DMS53 (cell line): Measurements from ENCODE around the gene GLYAT.

Experiments
- DNase-seq: peaks from one replicate; lab custom pipeline; 2025; lab: John Stamatoyannopoulos, UW

Gene GLYAT

DNA sequence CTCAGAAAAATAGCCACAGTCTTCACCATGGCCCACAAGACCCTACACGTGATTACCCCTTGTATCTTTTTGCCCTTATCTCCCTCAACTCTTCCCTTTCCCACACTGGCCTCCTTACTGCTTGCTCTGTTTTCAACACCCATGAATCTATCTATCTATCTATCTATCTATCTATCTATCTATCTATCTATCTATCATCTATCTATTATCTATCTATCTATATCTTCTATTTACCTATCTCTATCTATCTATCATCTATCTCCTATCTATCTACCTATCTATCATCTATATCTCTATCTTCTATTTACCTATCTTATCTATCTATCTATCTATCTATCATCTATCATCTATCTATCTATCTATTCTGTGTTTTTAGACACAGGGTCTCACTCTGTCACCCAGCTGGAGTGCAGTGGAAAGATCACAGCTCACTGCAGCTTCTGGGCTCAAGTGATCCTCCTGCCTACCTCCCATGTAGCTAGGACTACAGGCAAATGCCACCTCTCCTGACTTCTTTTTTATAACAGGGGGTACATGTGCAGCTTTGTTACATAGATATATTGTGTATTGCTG is 55.1 kb downstream of the GLYAT start:
- DNase-seq, result no peak

- DNase-seq, result peak; percentile 58
These were observed 56.2 kb downstream of the GLYAT start for GRCh38 chr11:58675334-58676155.

GRCh38 chr11:58674609-58675008 is 57.1 kb downstream of the GLYAT start:
- DNase-seq, result no peak

- no peak for DNase-seq
These were observed 59.6 kb downstream of the GLYAT start for GRCh38 chr11:58671983-58672633.

GRCh38 chr11:58659910-58660570 is 71.7 kb downstream of the GLYAT start:
- DNase-seq, result peak; percentile 2

GRCh38 chr11:58659404-58659803 is 72.3 kb downstream of the GLYAT start:
- peak; percentile 77 for DNase-seq
